GM10248 (cell line): ENCODE measurements around the gene F13A1.

Source experiments
- CTCF ChIA-PET: fragments of 300-600 bp; sonication (Branson Sonifier 250); formaldehyde crosslinking; extraction: SDS; loops from one replicate; lab custom pipeline; 2021; ENCODE audit warnings: antibody characterized with exemption; lab: Yijun Ruan, JAX
- POLR2A ChIA-PET: fragments of 350-650 bp; sonication (Branson Sonifier 250); formaldehyde crosslinking; extraction: SDS; loops from one replicate; lab custom pipeline; 2020; ENCODE audit warnings: antibody characterized with exemption; lab: Yijun Ruan, JAX
- DNase-seq: peaks from one replicate; pipeline ENCODE4 v3.0.0; 2012; ENCODE audit errors: extremely low spot score
- TF ChIP-seq, protein P1 (sequence below): IDR thresholded peaks from 2 replicates; pipeline ENCODE4 v1.5.1; 2012; ENCODE audit warnings: mild to moderate bottlenecking, low read depth; ENCODE audit errors: extremely low read depth, missing control alignments, control extremely low read depth

F13A1 gene

DNA sequence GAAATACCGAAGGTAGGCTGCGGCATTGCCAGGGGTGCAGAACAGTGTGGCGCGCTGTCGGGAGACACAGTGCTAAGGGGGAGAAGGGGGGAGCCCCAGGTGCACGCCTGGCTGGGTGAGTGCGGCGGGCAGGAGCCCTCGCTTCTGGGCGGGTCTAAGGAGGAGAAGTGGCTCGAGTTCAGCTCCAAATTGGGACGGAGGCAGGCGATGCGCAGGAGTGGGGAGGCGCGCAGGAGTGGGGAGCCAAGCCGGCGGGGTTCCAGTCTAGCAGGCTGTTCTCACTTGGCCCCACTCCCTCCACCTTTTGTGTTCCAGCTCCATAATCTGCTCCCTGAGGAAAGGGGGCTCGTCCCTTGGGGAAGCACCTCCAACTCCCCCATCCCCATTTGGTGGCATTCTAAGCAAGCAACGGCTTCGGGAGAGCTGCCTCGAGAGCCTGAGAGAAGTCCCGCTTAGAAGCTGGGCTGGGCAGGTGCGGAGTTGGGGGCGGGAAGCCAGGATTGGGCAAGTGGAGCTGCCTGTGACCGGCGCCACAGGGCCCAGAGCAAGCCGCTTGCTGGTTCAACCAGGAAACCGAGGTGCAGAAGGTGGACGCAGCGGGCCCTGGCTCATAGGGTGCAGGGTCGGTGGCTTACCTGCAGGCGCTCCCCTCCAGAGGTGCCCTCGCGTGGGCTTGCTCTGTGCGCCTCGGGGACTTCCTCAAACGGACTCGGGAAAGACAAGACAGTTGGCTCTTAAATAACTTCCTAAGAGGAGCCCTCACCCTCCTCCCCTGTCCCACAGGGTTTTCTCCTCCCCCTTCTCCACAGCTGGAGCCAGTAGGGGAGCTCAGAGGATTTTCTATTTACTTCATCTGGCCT, at the start of gene F13A1:
Gene F13A1, minus strand, starts transcription at position 711 of the 860 bp plus-strand sequence. CDS start 1,998 bp downstream, outside the sequence.
- ChIA-PET POLR2A (no interaction called here), CTCF (interaction anchor here (1.0 kb wide), 1 partner anchor 12 kb away, joined by 3 read pairs; no protein-coding TSS in a partner anchor)
- no peak for DNase-seq
- TF ChIP-seq, protein P1, sequence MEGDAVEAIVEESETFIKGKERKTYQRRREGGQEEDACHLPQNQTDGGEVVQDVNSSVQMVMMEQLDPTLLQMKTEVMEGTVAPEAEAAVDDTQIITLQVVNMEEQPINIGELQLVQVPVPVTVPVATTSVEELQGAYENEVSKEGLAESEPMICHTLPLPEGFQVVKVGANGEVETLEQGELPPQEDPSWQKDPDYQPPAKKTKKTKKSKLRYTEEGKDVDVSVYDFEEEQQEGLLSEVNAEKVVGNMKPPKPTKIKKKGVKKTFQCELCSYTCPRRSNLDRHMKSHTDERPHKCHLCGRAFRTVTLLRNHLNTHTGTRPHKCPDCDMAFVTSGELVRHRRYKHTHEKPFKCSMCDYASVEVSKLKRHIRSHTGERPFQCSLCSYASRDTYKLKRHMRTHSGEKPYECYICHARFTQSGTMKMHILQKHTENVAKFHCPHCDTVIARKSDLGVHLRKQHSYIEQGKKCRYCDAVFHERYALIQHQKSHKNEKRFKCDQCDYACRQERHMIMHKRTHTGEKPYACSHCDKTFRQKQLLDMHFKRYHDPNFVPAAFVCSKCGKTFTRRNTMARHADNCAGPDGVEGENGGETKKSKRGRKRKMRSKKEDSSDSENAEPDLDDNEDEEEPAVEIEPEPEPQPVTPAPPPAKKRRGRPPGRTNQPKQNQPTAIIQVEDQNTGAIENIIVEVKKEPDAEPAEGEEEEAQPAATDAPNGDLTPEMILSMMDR: no peak

DNA sequence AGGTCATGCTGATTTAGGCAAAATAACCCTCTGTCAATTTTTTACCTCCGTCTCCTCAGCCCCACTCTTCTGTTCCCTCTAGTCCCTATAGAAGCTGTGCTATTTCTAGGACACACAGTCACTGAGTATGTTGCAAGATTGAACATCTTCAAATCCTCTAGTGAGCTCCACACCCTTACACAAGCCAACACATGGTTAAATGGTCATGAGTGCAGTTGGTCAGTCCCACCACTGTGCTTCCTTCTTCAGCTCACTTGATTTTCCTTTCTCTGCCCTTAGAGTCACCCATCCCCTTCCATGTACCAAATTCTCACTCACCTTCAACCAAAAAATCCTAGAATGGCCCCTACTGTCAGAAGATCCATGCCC, 48.2 kb upstream of the F13A1 start:
- TF ChIP-seq, protein P1: no peak
- ChIA-PET POLR2A (no interaction called here), CTCF (interaction anchor here (0.7 kb wide), 1 partner anchor 12 kb away, joined by 3 read pairs; no protein-coding TSS in a partner anchor)
- no peak for DNase-seq

DNA sequence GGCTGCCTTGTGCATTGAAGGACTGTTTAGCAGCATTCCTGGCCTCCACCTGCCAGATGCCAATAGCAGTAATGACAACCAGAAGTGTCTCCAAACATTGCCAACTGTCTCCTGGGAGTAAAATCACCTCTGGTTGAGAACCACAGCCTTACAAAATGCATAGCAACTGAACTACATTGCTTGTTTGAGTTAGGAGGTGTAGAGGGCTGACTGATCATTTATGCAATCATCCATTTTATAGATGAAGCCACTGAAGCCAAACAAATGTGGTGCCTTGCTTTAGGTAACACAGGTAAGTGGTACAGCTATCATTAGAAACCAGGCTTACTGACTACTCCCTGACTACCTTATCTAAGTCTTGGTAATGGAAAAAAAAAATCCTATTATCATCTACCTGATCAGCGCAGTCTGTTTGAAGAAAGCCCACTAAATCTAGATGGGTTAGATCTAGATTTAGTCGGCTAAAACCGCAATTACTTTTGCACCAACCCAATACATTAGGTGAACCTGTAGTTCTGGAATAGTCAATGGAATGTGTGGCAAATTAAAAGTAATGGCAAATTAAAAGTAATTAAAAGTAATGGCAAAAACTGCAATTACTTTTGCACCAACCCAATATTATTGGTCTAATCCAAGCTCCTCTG, 47.7 kb upstream of the F13A1 start:
- no peak for DNase-seq
- TF ChIP-seq, protein P1: no peak
- CTCF ChIA-PET: interaction anchor here (0.7 kb wide), 1 partner anchor 12 kb away, joined by 3 read pairs; no protein-coding TSS in a partner anchor
- POLR2A ChIA-PET: no interaction called here

DNA sequence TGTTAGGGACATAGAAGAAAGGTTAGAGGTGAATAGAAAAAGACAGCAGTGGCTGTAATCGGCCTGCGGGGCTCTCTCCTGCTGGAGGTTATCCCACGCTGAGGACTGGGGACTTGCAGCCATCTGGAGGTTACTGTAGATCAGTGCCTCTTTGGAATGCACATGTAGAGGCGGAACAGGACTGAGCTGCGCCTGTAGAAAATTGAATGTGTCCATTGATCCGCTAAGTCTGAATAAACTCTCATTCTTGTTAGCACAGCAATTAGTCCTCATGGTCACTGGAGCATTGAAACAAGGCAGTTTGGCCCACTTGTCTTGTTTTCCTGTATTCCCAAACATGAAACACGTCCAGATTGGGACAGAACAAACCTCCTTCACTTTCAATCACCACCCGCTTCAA, 46.3 kb upstream of the F13A1 start:
- CTCF ChIA-PET: no interaction called here
- POLR2A ChIA-PET: no interaction called here
- TF ChIP-seq, protein P1: no peak
- DNase-seq: no peak

DNA sequence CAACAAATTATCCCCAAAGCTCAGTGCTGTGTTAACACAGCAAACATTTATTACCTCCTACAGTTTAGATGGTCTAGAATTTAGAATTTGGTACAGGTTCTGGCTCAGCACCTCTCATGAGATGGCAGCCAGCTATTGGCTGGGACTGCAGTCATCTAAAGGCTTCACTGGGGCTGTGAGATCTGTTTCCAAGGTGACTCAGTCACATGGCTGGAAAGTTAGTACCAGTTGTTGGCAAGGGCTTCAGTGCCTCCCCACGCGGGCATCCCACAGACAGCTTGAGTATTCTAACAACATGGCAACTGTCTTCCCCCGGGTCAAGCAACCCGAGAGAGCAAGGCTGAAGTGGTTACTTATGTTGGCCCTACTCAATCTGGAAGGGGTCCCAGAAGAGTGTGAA, 44.8 kb upstream of the F13A1 start:
- TF ChIP-seq, protein P1: no peak
- POLR2A ChIA-PET: no interaction called here
- CTCF ChIA-PET: interaction anchor here (0.9 kb wide), 1 partner anchor 33 kb away, joined by 3 read pairs; no protein-coding TSS in a partner anchor
- DNase-seq: no peak

DNA sequence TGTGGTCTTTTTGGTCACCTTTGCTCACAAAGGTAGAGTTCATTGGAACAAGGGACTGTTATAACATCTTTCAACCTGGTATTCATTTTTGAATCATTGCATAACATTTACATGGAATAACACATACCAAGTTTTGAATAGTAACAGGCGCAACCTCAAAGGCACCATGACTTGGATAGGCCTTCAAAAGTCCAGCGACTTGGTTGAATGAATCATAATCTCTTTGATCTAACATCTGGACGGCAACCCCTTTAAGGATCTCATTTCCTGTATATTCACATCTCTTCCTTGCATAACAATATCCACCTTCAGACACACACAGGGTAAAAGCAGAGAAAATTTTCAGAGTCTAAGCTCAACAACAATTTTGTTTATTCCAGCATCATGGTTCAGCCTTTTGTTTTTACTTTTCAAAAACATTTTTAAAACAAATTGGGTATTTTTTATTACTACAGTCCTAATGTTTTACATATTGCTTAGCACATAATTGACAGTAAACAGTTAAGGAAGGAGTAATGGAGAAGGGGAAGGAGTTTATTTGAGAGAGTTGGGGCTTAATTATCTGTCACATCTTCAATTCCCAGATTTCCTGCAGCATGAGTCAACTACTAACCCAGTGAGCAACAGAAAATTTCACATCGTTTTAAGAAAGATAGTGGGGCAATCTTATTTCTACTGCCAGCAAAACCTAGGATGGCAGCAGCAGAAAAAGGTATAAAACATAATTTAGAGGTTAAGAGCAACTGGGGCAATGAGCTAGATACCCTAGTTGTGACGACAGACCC, 41.8 kb upstream of the F13A1 start:
- no peak for DNase-seq
- POLR2A ChIA-PET: no interaction called here
- CTCF ChIA-PET: interaction anchor here (1.1 to 1.3 kb wide), 2 partner anchors 8 to 24 kb away, joined by 3 to 4 read pairs; no protein-coding TSS in a partner anchor
- TF ChIP-seq, protein P1: no peak
